Measurements from ENCODE around the gene CHD9. TPM values are rescaled to one million over a fixed set of nuclear protein-coding genes. Genes with fewer than 3 reads are reported as not detected.

Gene CHD9
- total RNA-seq, 1 donor from 2014 or later = 119 TPM

DNA sequence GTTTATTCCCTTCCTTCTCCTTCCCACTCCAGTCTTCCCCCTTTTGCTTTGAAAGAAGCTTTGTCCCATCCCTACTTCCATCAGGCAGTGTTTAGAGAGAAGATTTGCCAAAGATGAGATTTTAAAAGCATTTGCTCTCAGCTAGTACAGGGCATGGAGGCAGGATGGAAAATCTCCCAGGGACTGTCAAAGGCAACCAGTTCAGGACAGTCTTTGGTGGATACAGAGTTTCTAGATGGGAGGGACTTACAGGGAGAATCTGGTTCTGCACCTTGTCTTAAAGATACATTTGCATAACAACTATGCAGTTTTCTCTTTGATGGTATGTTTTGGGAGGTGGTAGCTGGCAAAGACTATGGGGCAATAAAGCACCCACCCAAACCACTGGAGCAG, 26.2 kb downstream of the CHD9 start:
- TF ChIP-seq CTCF (IDR thresholded peaks at IDR 0.05; ENCODE audit: unreplicated experiment) = no peak
- H3K36me3 Mint-ChIP-seq = peaks cover 5% of the 10 kb centered on the region
- peaks cover 62% of the 10 kb centered on the region for H3K4me1 Mint-ChIP-seq
- no peaks in the 10 kb centered on the region for H3K9me3 Mint-ChIP-seq
- H3K27ac Mint-ChIP-seq = peak overlapping the region; percentile 95
- H3K4me3 Mint-ChIP-seq = peak overlapping the region; percentile 37
- DNase-seq (ENCODE audit: low spot score in 2 of 2, unreplicated experiment in 2 of 2) = no peak
- H3K27me3 Mint-ChIP-seq (ENCODE audit: low read depth) = no peaks in the 10 kb centered on the region

DNA sequence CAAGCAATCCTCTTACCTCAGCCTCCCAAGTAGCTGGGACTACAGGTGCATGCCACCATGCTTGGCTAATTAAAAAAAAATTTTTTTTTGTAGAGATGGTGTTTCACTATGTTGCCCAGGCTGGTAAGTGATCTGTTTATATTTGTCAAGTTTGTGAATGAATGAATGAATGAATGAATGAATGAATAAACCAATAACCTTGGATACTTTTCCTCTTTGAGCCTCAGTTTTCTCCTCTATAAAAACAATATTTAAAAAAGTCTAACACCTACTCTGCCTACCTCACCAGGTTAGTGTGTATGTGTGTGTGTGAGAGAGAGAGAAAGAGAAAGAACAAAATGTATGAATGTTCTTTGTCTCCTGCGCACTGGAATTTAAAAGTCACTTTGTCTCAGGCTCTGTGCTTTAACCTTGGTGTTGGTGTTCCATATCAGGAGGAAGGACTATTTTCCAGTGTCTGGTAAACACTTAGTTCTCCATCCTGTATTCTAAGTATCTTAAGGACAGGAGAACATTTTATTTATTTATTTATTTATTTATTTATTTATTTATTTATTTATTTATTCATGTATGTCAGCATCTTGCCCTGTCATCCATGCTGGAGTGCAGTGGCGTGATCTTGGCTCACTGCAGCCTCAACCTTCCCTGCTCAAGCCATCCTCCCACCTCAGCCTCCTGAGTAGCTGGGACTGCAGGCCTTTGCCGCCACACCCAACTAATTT, 27.1 kb downstream of the CHD9 start:
- DNase-seq (ENCODE audit: low spot score in 2 of 2, unreplicated experiment in 2 of 2) = no peak
- H3K27ac Mint-ChIP-seq = peak overlapping the region; percentile 12
- no peaks in the 10 kb centered on the region for H3K27me3 Mint-ChIP-seq (ENCODE audit: low read depth)
- H3K36me3 Mint-ChIP-seq = peaks cover 5% of the 10 kb centered on the region
- H3K4me3 Mint-ChIP-seq = no peak overlapping the region
- no peaks in the 10 kb centered on the region for H3K9me3 Mint-ChIP-seq
- H3K4me1 Mint-ChIP-seq = peaks cover 66% of the 10 kb centered on the region
- no peak for TF ChIP-seq CTCF (IDR thresholded peaks at IDR 0.05; ENCODE audit: unreplicated experiment)

DNA sequence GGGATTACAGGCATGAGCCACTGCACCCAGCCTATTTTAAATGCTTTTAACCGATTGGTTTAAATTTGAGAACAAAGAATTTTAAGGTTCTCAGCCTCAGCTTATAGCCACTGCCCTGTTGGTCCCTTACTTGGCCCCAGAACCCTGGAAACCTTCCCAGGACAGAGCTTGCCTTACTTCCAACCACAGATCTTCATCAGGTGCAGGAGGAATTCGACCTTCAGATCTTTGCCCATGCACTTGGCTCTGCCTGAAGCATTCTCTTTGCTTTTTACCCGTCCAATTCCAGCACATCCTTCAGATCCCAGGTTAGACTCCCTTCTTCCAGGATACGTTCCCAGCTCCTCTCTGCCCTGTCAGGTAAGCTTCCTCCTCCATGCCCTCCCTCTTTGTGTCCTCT, 27.7 kb downstream of the CHD9 start:
- no peak for TF ChIP-seq CTCF (IDR thresholded peaks at IDR 0.05; ENCODE audit: unreplicated experiment)
- H3K4me1 Mint-ChIP-seq = peaks cover 67% of the 10 kb centered on the region
- no peak overlapping the region for H3K4me3 Mint-ChIP-seq
- H3K9me3 Mint-ChIP-seq = no peaks in the 10 kb centered on the region
- peaks cover 5% of the 10 kb centered on the region for H3K36me3 Mint-ChIP-seq
- peak overlapping the region; percentile 43 for H3K27ac Mint-ChIP-seq
- H3K27me3 Mint-ChIP-seq (ENCODE audit: low read depth) = no peaks in the 10 kb centered on the region
- DNase-seq (ENCODE audit: low spot score in 2 of 2, unreplicated experiment in 2 of 2) = no peak

DNA sequence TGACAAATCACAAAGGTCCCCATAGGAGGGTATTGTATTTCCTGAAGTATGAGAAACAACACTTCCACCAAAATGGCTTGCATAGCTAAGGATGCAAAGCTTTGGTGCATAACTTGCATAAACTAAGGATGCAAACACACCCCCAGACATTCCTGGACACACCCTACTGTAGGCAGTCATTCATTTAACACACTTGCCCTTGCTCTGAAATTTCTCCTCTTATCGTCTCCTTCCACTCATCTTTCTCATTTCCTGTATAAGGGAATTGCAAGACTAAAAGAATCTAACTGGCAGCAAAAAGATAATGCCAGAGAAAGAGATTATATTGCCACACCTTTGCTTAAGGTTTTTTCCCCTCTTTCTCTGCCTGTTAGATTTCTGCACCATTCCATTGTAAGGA, 28.3 kb downstream of the CHD9 start:
- no peaks in the 10 kb centered on the region for H3K27me3 Mint-ChIP-seq (ENCODE audit: low read depth)
- no peak overlapping the region for H3K4me3 Mint-ChIP-seq
- peak overlapping the region; percentile 43 for H3K27ac Mint-ChIP-seq
- H3K4me1 Mint-ChIP-seq = peaks cover 66% of the 10 kb centered on the region
- peaks cover 3% of the 10 kb centered on the region for H3K36me3 Mint-ChIP-seq
- DNase-seq (ENCODE audit: low spot score in 2 of 2, unreplicated experiment in 2 of 2) = no peak
- TF ChIP-seq CTCF (IDR thresholded peaks at IDR 0.05; ENCODE audit: unreplicated experiment) = no peak
- no peaks in the 10 kb centered on the region for H3K9me3 Mint-ChIP-seq

DNA sequence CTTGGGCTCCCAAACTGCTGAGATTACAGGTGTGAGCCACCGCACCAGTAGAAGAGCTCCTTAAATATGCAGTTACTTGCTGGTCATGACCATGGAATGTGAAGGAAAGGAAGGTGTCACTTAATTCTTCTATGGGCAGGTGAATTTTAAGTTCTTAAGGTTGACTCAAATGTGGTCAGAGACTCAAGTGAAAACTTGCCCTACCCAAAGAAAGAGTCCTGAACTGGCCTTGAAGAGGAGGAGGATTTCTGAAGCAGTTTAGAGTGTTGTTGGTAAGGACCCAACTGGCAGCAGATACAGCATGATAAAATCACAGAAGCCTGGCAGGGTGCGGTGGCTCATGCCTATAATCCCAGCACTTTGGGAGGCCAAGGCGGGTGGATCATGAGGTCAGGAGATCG, 29.4 kb downstream of the CHD9 start:
- Mint-ChIP-seq H3K9me3 (no peaks in the 10 kb centered on the region), H3K36me3 (no peaks in the 10 kb centered on the region), H3K4me3 (no peak overlapping the region), H3K27ac (peak overlapping the region; percentile 83), H3K27me3 (ENCODE audit: low read depth) (no peaks in the 10 kb centered on the region), H3K4me1 (peaks cover 57% of the 10 kb centered on the region)
- no peak for DNase-seq (ENCODE audit: low spot score in 2 of 2, unreplicated experiment in 2 of 2)
- TF ChIP-seq CTCF (IDR thresholded peaks at IDR 0.05; ENCODE audit: unreplicated experiment) = no peak

Data from mesothelial cell of epicardium (in vitro differentiated cells).